NT2/D1 (cell line): ENCODE measurements around the gene ZNF689.

Experiments
- YY1 ChIP-seq: IDR thresholded peaks from 2 replicates; pipeline ENCODE4 v1.6.1; 2011; ENCODE audit not compliant: insufficient read length, insufficient read depth
- ZNF274 ChIP-seq: IDR thresholded peaks from 2 replicates; pipeline ENCODE4 v1.6.1; 2011; ENCODE audit warnings: mild to moderate bottlenecking, low read depth, low read length

DNA sequence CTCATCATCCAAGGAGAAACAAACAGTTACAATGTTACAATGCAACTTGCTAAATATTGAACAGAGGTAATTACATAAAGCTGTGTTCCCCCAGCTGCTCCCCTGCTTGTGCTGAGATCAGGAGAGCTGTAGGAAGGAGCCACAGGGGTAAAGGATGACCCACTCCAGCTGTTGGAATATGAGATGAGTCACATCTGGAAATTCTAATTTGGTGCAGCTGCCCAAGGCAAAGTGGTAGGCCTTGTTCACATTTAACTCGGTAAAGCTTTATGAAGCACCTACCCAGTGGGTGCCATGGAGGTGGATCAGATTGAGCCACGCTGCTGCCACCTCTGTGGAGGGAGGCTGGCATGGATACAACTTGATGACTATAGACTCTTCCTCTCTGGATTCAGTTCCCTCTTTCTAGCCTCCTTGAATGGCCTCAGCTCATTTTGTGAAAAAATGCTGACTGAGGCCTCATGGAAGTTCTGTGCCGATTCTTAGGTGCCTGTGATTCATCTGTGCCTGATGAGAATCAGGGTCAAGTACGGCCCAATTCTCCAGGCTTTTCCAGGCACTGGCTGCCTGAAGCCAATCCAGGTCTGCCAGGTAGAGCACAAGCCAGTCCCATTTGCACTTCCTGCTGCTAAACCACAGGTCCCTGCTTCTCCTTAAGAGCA lies 7.4 kb downstream of the ZNF689 start:
- TF ChIP-seq ZNF274 (no peak), YY1 (no peak)
